ENCODE results near the gene RASGRF1.

DNA sequence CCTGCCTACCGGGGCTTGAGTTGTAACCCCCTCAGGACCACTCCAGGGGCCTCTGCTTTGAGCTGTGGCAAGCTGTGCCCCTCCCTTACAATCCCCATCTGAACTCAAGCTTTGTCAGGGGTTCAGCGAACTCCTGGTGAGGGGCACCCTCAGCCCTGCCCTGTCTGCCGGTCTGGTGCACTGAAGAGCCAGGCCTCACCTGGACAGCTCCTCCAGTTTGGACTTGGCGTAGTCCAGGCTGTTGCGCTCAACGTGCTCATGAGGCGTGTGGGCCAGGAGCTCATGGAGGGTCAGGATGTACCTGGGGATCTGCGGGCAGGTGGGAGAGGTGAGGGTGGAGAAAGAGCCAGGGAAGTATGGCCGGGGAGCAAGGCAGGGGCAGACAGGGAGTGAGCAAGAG lies 59.4 kb downstream of the RASGRF1 start:
- TF ChIP-seq, protein P1, sequence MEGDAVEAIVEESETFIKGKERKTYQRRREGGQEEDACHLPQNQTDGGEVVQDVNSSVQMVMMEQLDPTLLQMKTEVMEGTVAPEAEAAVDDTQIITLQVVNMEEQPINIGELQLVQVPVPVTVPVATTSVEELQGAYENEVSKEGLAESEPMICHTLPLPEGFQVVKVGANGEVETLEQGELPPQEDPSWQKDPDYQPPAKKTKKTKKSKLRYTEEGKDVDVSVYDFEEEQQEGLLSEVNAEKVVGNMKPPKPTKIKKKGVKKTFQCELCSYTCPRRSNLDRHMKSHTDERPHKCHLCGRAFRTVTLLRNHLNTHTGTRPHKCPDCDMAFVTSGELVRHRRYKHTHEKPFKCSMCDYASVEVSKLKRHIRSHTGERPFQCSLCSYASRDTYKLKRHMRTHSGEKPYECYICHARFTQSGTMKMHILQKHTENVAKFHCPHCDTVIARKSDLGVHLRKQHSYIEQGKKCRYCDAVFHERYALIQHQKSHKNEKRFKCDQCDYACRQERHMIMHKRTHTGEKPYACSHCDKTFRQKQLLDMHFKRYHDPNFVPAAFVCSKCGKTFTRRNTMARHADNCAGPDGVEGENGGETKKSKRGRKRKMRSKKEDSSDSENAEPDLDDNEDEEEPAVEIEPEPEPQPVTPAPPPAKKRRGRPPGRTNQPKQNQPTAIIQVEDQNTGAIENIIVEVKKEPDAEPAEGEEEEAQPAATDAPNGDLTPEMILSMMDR (IDR thresholded peaks at IDR 0.05): no peak
- no peak for TF ChIP-seq EZH2 (IDR thresholded peaks at IDR 0.05; ENCODE audit: borderline replicate concordance, insufficient read depth, low read depth, low read length, poor library complexity, severe bottlenecking)

All from B cell (primary cell).